ENCODE measurements around the gene IL17RA. TPM values are rescaled to one million over a fixed set of nuclear protein-coding genes. Genes with fewer than 3 reads are reported as not detected.

Gene IL17RA
- total RNA-seq, 1 experiment from 2014 or later = 12.1 TPM

DNA sequence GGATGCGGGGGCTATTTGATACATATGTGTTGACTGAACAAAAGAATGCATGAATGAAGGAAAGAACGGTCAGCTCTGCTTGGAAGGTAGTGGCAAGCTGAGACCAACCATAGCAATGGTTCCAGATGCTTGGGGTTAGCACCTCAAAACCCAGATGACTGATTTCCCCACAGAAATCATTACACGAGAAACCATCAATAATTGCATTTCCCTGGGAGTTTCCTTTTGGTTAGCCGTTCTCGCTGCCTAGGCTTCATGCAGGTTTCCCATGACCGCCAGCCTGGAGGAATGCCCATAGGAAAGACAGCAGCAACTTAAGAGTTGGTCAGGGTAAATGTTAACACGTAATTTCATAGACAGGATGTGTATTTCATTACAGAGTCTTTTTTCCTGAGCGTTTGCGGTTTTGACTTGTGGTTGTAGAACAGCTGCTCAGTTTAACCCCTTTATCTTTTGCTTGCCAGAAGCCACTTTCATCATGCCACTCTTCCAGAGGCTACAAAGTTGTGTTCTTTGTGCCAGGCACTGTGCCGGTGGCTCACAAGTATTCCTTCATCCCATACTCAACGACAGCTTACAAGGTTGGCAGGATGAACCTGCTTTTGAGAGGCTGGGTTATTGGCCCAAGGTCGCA is 2.8 kb downstream of the IL17RA start:
- POLR2A ChIA-PET (ENCODE audit: low non-redundant PET) = no interaction called here
- H3K27ac ChIP-seq (ENCODE audit: low read depth, low read length, poor library complexity, severe bottlenecking) = no peak overlapping the region

DNA sequence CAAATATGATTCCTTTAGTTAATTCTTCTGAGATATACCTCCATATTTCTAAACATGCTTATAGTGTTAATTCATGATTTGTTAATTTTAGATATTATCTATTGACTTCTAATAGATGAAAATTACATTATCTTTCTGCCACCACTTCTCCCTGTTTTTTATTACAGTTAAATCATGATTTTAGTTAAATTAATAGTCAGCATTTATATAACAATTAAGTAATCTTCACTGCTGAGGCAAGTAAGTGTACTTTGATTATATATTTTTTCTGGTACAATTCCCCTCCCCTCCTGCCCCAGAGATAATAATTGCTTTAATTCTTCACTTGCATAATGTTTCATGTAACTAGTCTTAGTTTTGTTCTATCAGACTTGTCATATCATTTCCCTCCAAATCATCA is 5.8 kb downstream of the IL17RA start:
- intact Hi-C loops (cut with micrococcal nuclease; ENCODE audit: unreplicated experiment) = no loop called here
- CTCF ChIA-PET = no interaction called here
- H3K27ac ChIP-seq (ENCODE audit: low read depth, low read length, poor library complexity, severe bottlenecking) = no peak overlapping the region
- no peaks in the 10 kb centered on the region for H3K27me3 ChIP-seq (replicated peaks; ENCODE audit: insufficient read depth, low read depth, low read length, poor library complexity)
- DNase-seq (ENCODE audit: low spot score) = no peak
- H3K4me1 ChIP-seq (ENCODE audit: insufficient read depth, low read length, poor library complexity, severe bottlenecking) = peaks cover 7% of the 10 kb centered on the region
- H3K9me3 ChIP-seq (ENCODE audit: low read depth, low read length, poor library complexity, severe bottlenecking) = no peaks in the 10 kb centered on the region
- BruUV-seq (replicated peaks) = no TSS peak
- POLR2A ChIA-PET (ENCODE audit: low non-redundant PET) = no interaction called here
- no peaks in the 10 kb centered on the region for H3K36me3 ChIP-seq (ENCODE audit: insufficient read depth, low read length, poor library complexity, severe bottlenecking)
- TF ChIP-seq EZH2 (IDR thresholded peaks at IDR 0.05; ENCODE audit: borderline replicate concordance, low read depth, low read length, poor library complexity, severe bottlenecking) = no peak
- no peak overlapping the region for H3K4me3 ChIP-seq (ENCODE audit: low read depth, low read length, poor library complexity, severe bottlenecking)

More for the DNA sequence above, 2.8 kb downstream of the IL17RA start:
- Histone ChIP-seq H3K9me3 (ENCODE audit: low read depth, low read length, poor library complexity, severe bottlenecking) (no peaks in the 10 kb centered on the region), H3K36me3 (ENCODE audit: insufficient read depth, low read length, poor library complexity, severe bottlenecking) (no peaks in the 10 kb centered on the region), H3K4me1 (ENCODE audit: insufficient read depth, low read length, poor library complexity, severe bottlenecking) (peaks cover 11% of the 10 kb centered on the region), H3K27me3 (replicated peaks; ENCODE audit: insufficient read depth, low read depth, low read length, poor library complexity) (no peaks in the 10 kb centered on the region), H3K4me3 (ENCODE audit: low read depth, low read length, poor library complexity, severe bottlenecking) (no peak overlapping the region)
- CTCF ChIA-PET = no interaction called here
- intact Hi-C loops (cut with micrococcal nuclease; ENCODE audit: unreplicated experiment) = no loop called here
- no peak for TF ChIP-seq CTCF (conservative IDR thresholded peaks at IDR 0.05; ENCODE audit: low read depth, low read length)
- no peak for TF ChIP-seq EZH2 (IDR thresholded peaks at IDR 0.05; ENCODE audit: borderline replicate concordance, low read depth, low read length, poor library complexity, severe bottlenecking)
- BruUV-seq (replicated peaks) = no TSS peak
- no peak for DNase-seq (ENCODE audit: low spot score)

DNA sequence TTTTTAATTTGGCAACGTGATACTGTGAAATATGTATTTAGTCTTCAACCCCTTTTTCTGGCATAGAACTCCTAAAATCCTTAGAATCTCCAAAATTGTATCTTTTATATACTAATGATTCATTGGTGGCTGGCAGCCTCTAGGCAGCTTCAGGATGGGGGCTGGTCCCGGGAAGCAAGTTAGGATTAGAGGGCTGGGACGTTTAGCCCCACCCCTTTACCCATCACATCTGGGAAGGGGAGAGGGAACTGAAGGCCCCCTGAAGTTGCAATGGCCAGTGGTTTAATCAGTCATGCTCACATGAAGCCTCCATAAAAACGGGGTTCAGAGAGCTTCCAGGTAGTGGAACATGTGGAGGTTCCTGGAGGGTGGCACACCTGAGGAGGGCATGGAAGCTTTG is 7.1 kb downstream of the IL17RA start:
- H3K4me3 ChIP-seq (ENCODE audit: low read depth, low read length, poor library complexity, severe bottlenecking) = no peak overlapping the region
- ChIA-PET CTCF (no interaction called here), POLR2A (ENCODE audit: low non-redundant PET) (interaction anchor here (0.6 kb wide), 1 partner anchor 245 kb away, joined by 6 read pairs; no protein-coding TSS in a partner anchor)
- H3K27ac ChIP-seq (ENCODE audit: low read depth, low read length, poor library complexity, severe bottlenecking) = no peak overlapping the region
- H3K4me1 ChIP-seq (ENCODE audit: insufficient read depth, low read length, poor library complexity, severe bottlenecking) = no peaks in the 10 kb centered on the region
- BruUV-seq (replicated peaks) = no TSS peak
- no peaks in the 10 kb centered on the region for H3K36me3 ChIP-seq (ENCODE audit: insufficient read depth, low read length, poor library complexity, severe bottlenecking)
- TF ChIP-seq EZH2 (IDR thresholded peaks at IDR 0.05; ENCODE audit: borderline replicate concordance, low read depth, low read length, poor library complexity, severe bottlenecking) = no peak
- no peak for TF ChIP-seq CTCF (conservative IDR thresholded peaks at IDR 0.05; ENCODE audit: low read depth, low read length)
- no peak for DNase-seq (ENCODE audit: low spot score)
- H3K27me3 ChIP-seq (replicated peaks; ENCODE audit: insufficient read depth, low read depth, low read length, poor library complexity) = no peaks in the 10 kb centered on the region
- no peaks in the 10 kb centered on the region for H3K9me3 ChIP-seq (ENCODE audit: low read depth, low read length, poor library complexity, severe bottlenecking)
- intact Hi-C loops (cut with micrococcal nuclease; ENCODE audit: unreplicated experiment) = no loop called here

DNA sequence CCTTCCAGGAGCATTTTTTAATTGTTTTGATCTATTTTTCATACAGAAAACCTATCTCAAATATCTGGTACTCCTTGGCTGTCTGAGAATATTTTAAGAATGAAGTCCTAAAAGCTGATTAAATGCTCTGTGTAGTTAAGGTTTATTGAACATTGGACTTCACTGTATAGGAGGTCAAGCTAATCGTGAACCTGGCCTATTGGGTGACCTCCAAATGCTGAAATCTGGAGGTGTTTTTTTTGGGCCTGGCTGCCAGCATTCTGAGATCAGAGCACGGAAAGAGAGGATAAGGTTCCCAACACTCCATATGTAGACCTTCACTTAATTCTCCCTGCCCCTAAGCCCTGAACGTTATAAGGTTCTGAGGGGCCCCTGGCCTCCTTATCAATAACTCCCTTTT is 8.3 kb downstream of the IL17RA start:
- no peak for DNase-seq (ENCODE audit: low spot score)
- CTCF ChIA-PET = no interaction called here
- no peak overlapping the region for H3K4me3 ChIP-seq (ENCODE audit: low read depth, low read length, poor library complexity, severe bottlenecking)
- TF ChIP-seq EZH2 (IDR thresholded peaks at IDR 0.05; ENCODE audit: borderline replicate concordance, low read depth, low read length, poor library complexity, severe bottlenecking) (no peak), CTCF (conservative IDR thresholded peaks at IDR 0.05; ENCODE audit: low read depth, low read length) (no peak)
- intact Hi-C loops (cut with micrococcal nuclease; ENCODE audit: unreplicated experiment) = no loop called here
- no peaks in the 10 kb centered on the region for H3K36me3 ChIP-seq (ENCODE audit: insufficient read depth, low read length, poor library complexity, severe bottlenecking)
- BruUV-seq (replicated peaks) = no TSS peak
- no peaks in the 10 kb centered on the region for H3K9me3 ChIP-seq (ENCODE audit: low read depth, low read length, poor library complexity, severe bottlenecking)
- POLR2A ChIA-PET (ENCODE audit: low non-redundant PET) = no interaction called here
- no peaks in the 10 kb centered on the region for H3K4me1 ChIP-seq (ENCODE audit: insufficient read depth, low read length, poor library complexity, severe bottlenecking)
- H3K27me3 ChIP-seq (replicated peaks; ENCODE audit: insufficient read depth, low read depth, low read length, poor library complexity) = no peaks in the 10 kb centered on the region
- no peak overlapping the region for H3K27ac ChIP-seq (ENCODE audit: low read depth, low read length, poor library complexity, severe bottlenecking)
